Neuron (in vitro differentiated cells): ENCODE results near the gene GNPTG.

Source experiments
- H2AFZ ChIP-seq: one replicate; pipeline ENCODE4 v1.6.1; 2013; ENCODE audit warnings: low read depth, mild to moderate bottlenecking, inconsistent platforms, low read length, moderate library complexity
- H3K27me3 ChIP-seq: one replicate; pipeline ENCODE4 v1.6.1; 2013; ENCODE audit warnings: low read length; ENCODE audit not compliant: insufficient read depth
- H3K36me3 ChIP-seq: one replicate; pipeline ENCODE4 v1.6.1; 2013; ENCODE audit warnings: low read length; ENCODE audit not compliant: insufficient read depth
- H3K4me1 ChIP-seq: one replicate; pipeline ENCODE4 v1.6.1; 2013; ENCODE audit warnings: low read length; ENCODE audit not compliant: insufficient read depth
- H3K4me3 ChIP-seq: 2 replicates; pipeline ENCODE4 v1.5.1; 2013; ENCODE audit warnings: mild to moderate bottlenecking, low read length, moderate library complexity
- H3K9me3 ChIP-seq: one replicate; pipeline ENCODE4 v1.6.1; 2013; ENCODE audit warnings: low read length

Gene GNPTG

DNA sequence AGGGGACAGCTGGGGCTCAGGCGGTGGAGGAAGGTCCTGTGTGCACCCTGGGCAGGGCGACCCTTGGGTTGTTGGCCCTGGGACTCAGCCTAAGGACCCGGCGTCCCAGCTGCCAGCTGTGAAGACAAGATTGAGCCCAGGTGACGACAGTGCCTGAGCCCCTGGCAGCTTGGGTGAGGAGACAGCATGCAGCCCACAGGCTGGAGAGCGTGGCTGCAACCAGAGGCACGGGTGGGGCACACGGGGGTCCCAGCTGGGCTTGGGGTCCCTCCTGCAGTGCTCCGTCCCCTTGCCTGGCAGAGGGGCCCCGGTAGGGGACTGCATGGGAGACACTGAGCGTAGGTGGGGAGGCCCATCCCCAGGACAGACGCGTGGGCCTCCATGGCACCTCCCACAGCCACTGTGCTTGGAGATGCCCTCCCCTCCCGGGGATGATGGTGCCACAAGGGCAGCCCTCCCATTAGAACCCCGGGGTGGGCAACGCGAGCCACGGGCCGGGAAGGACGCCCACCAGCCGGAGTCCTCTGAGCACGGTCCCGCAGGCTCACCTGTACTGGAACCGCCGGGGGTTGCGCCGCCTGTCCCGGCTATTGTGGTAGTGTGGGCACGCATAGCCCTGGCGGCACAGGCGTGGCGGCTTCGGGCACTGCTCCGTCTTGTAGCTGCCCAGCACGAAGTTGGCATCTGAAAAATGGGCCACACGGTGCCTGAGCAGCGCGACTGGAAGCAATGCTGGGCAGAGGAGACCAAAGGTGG, 47.3 kb downstream of the GNPTG start:
- no peak overlapping the region for H2AFZ ChIP-seq
- H3K36me3 ChIP-seq, result peaks cover 46% of the 10 kb centered on the region
- no peak overlapping the region for H3K4me3 ChIP-seq
- no peaks in the 10 kb centered on the region for H3K4me1 ChIP-seq
- no peaks in the 10 kb centered on the region for H3K9me3 ChIP-seq
- no peaks in the 10 kb centered on the region for H3K27me3 ChIP-seq

- no peak overlapping the region for H2AFZ ChIP-seq
- H3K36me3 ChIP-seq, result peaks cover 40% of the 10 kb centered on the region
- no peaks in the 10 kb centered on the region for H3K9me3 ChIP-seq
- no peak overlapping the region for H3K4me3 ChIP-seq
- H3K27me3 ChIP-seq, result no peaks in the 10 kb centered on the region
- no peaks in the 10 kb centered on the region for H3K4me1 ChIP-seq
Measured at GRCh38 chr16:1401061-1401757, 49.5 kb downstream of the GNPTG start.

DNA sequence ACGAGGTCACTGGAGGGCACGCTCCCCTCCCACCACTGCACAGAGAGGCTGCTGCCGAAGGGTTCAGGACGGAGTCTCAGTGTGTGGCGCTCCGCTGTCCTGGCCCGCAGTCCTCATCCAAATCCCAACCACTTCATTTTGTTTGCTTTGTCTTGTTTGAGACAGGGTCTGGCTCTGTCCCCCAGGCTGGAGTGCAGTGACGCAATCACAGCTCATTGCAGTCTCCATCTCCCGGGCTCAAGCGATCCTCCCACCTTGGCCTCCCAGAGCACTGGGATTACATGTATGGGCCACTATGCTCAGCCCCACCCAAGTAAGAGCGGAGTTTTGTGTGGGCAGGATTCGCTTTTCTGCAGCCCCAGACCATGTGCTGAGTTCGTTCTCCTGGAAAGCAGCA, 50.0 kb downstream of the GNPTG start:
- Histone ChIP-seq H3K4me1 (no peaks in the 10 kb centered on the region), H3K9me3 (no peaks in the 10 kb centered on the region), H3K27me3 (no peaks in the 10 kb centered on the region), H2AFZ (no peak overlapping the region), H3K4me3 (no peak overlapping the region), H3K36me3 (peaks cover 39% of the 10 kb centered on the region)

DNA sequence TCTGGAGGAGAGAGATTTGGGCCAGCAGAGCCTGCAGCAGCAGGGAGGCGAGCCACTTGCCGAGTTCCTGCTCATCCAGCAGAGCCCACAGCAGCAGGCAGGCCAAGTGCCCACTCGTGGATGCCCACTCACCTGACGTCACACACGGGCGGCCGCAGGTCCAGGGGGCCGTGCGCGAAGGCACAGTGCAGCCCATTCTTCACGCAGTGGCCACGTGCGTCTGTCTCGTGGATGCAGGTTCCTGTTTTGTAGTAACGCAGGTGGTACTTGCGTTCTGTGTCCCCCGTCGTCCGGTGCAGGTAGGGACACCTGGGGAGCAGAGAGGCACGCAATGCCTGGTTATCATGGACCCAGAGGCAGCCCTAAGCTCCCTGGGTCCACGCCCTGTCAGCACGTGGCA, 51.3 kb downstream of the GNPTG start:
- Histone ChIP-seq H3K4me1 (peaks cover 3% of the 10 kb centered on the region), H3K4me3 (no peak overlapping the region), H3K36me3 (peaks cover 39% of the 10 kb centered on the region), H3K27me3 (no peaks in the 10 kb centered on the region), H3K9me3 (no peaks in the 10 kb centered on the region), H2AFZ (no peak overlapping the region)

DNA sequence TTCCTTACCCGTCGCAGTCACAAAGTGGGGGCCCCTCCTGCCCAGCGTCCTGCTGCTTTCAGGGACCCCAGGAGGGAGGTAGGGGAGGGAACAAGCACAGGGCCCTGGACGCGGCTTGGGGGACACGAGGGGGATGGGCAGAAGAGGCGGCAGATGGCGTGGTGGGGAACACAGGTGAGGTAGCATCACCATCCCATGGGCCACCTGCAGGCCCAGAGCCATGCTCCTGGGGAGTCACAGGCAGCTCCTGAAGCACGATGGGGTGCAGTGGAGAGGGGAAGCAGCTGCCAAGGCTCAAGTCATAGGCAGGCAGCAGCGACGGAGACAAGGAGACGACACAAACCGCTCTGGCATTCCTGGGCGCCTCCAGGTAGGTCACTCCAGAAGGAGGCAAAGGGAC, 52.0 kb downstream of the GNPTG start:
- peaks cover 34% of the 10 kb centered on the region for H3K36me3 ChIP-seq
- no peak overlapping the region for H3K4me3 ChIP-seq
- no peaks in the 10 kb centered on the region for H3K27me3 ChIP-seq
- no peaks in the 10 kb centered on the region for H3K9me3 ChIP-seq
- H3K4me1 ChIP-seq, result peaks cover 8% of the 10 kb centered on the region
- H2AFZ ChIP-seq, result no peak overlapping the region

DNA sequence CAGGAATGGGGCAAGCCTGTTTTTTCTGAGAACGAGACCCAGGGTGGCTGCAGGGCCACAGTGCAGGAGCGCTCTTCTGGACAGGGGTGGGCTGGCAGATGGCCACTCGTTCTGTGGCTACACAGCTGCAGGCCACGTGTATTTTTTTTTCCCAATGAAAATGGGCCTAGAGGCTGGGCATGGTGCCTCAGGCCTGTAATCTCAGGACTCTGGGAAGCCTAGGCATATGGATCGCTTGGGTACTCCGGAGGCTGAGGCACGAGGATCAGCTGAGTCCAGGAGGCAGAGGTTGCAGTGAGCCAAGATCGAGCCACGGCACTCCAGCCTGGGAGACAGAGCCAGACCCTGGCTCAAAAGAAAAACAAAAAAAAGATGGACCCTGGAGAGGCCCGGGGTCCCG, 56.0 kb downstream of the GNPTG start:
- H3K4me3 ChIP-seq, result peak overlapping the region; percentile 21

DNA sequence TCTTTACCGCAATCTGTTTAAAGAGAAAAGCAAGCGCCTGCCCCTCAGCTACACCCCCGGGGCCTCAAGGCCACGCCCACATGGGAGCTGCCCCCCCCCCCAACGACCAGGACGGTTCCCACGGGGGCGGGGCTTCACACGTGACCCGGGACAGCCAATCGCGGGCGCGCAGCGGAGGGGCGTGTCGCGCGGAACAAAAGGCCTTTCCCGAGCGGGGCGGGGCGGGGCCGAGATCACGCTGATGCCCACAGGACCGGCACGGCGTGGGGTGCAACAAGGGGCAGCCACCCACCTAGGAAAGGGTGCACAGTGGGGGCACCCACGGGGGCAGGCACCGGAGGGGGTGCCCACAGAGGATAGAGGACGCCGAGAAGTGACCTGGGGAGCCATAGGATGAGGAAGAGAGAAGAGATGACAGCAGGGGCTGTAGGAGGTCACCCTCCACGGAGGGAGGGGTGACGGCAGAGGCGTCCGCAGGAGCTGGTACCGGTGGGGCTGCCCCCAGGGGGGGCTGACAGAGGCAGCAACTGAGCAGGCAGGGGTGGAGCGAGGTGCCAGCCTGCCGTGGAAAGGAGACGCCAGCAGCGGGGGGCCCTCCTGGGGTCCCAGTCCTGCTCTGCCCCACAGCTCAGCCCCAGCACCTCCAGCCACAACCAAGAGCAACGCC, 56.6 kb downstream of the GNPTG start:
- Histone ChIP-seq H3K27me3 (no peaks in the 10 kb centered on the region), H3K4me1 (peaks cover 8% of the 10 kb centered on the region), H2AFZ (no peak overlapping the region), H3K4me3 (peak overlapping the region; percentile 55), H3K9me3 (no peaks in the 10 kb centered on the region), H3K36me3 (peaks cover 5% of the 10 kb centered on the region)

More for the DNA sequence above, 56.0 kb downstream of the GNPTG start:
- H3K9me3 ChIP-seq, result no peaks in the 10 kb centered on the region
- H3K4me1 ChIP-seq, result peaks cover 8% of the 10 kb centered on the region
- H3K27me3 ChIP-seq, result no peaks in the 10 kb centered on the region
- H3K36me3 ChIP-seq, result peaks cover 10% of the 10 kb centered on the region
- H2AFZ ChIP-seq, result no peak overlapping the region

DNA sequence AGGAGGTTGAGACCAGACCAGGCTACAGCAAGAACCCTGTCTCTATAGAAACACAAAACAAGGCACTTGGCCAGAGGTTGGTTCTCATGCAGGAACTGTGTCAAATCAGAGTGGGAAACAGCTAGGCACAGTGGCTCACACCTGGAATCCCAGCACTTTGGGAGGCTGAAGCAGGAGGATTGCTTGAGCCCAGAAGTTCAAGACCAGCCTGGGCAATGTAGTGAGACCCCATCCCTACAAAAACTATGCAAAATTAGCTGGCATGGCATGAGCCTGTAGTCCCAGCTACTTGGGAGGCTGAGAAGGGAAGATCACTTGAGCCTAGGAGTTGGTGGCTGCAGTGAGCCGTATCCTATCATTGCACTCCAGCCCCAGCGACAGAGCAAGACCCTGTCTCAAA, 61.1 kb downstream of the GNPTG start:
- no peaks in the 10 kb centered on the region for H3K36me3 ChIP-seq
- peaks cover 5% of the 10 kb centered on the region for H3K4me1 ChIP-seq
- no peak overlapping the region for H3K4me3 ChIP-seq
- no peak overlapping the region for H2AFZ ChIP-seq
- H3K27me3 ChIP-seq, result no peaks in the 10 kb centered on the region
- no peaks in the 10 kb centered on the region for H3K9me3 ChIP-seq
